NCI-H146 treated with DMSO at 0.1 percent for 48 hours (cell line): ENCODE data around the gene PGF.
"Not testable (repeated sequence)": the region's sequence is repeated elsewhere in the genome, so short reads cannot be mapped to it uniquely, and the experiment has no call there.

Experiments
- DNase-seq: peaks from one replicate; lab custom pipeline; 2025; ENCODE audit not compliant: unreplicated experiment; lab: John Stamatoyannopoulos, UW

The PGF gene

DNA sequence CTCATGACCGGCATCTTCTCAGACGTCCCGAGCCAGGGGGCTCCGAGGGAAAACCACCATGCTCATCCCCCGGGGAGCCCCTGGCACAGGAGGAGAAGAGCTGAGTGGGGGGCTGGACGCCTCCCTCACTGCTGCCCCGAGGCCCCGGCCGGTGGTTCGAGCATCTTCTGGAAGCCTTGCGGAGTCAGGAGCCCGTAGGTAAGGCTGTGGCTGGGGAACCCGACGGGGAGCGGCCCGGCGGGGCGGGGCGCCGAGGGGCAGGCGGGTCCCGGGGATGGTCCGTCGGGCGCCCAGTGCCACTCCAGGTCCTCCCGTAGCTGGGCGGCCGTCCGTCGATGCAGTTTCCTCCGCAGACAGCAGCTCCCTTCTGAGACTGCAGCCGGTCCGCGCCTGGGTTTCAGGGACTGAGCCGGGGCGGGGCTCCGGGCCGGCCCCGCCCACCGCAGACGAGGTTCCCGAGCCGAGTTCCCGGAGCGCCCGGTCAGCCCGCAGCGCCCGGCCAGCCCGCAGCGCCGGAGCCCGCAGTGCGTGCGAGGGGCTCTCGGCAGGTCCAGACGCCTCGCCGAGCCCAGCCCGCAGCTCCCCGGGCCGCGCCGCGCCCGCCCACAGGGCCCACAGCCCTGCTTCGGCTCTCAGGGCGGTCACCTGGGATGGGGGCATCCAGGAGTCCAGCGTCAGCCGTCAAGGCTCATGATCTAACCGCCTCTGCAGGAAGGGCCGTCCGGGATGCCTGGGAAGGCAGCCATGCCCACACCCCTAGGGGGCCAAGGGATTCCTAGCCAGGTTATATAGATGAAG is at the start of gene PGF:
PGF (minus strand) TSS at position 369 of the 798 bp plus-strand sequence; CDS start at position 14, 355 bp downstream.
- peak; percentile 3 for DNase-seq

DNA sequence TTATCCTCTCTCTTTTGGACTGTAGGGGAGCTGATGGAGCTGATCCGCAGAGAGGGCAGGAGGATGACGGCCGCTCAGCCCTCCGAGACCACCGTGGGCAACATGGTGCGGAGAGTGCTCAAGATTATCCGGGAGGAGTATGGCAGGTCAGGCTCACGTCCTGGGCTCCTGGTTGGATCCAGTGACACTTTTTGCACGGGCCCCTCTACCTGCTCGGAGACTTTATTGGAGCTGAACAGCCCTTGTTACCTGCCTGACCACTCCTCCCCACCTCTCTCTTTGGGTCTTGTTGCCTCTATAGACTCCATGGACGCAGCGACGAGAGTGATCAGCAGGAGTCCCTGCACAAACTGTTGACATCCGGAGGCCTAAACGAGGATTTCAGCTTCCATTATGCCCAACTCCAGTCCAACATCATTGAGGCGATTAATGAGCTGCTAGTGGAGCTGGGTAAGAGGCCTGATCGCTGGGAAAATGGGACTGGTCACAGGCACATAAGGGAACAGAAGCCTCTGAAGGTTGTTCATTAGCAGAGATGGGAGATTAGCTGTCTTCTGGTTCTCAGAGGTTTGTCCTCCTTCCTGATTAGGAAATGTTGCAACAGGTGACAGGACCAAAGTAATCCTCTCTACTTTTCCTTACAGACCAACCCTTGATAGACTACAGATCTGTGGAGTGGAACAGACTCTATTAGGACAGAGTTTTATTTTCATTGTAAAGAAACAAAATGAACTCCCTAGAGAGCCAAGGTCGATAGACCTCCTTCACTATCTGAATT is 48.0 kb upstream of the PGF start:
- DNase-seq = no peak

DNA sequence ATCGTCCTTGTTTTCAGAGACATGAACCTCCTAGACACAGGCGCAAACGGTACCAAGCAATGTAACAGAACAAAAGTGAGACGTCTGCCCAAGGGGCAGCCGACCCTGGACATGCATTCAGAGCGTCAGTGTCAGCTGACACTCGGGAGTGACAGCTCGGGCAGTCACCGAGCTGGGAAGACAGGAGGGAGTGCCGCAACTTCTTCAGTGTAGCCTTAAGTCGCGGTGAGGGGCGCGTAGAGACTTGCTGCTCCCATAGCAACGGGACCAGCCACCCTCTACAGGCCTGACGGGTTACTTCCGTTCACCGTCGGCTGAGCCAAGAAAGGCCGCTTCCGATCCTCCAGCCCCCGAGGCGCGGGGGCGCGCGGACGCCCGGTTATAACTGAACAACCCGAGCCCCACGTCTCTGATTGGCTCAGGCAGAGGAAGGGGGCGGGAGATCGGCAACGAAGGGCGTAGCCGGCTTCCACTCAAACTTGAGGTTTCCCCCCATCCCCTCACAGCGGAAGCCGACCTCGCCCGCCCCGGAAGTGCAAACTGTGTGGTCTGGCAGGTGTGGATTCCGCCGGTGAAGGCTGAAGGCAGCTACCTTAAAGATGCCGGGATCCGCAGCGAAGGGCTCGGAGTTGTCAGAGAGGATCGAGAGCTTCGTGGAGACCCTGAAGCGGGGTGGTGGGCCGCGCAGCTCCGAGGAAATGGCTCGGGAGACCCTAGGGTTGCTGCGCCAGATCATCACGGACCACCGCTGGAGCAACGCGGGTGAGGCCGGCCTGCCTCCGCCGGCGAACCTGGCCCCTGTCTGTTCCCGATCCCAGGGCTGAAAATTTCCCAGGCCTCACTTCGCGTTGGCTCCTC is 47.2 kb upstream of the PGF start, which contains the start of gene EIF2B2:
EIF2B2 (plus strand) TSS at position 530 of the 858 bp plus-strand sequence; CDS start at position 600, 70 bp downstream.
- DNase-seq = peak; percentile 76

- no peak for DNase-seq
Measured at GRCh38 chr14:75001899-75002298, 46.5 kb upstream of the PGF start.

- DNase-seq = no peak
Measured at GRCh38 chr14:75001261-75001660, 45.9 kb upstream of the PGF start.

DNA sequence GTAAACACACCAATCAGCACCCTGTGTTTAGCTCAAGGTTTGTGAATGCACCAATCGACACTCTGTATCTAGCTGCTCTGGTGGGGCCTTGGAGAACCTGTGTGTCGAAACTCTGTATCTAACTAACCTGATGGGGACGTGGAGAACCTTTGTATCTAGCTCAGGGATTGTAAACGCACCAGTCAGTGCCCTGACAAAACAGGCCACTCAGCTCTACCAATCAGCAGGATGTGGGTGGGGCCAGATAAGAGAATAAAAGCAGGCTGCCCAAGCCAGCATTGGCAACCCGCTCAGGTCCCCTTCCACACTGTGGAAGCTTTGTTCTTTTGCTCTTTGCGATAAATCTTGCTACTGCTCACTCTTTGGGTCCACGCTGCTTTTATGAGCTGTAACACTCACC is 40.4 kb upstream of the PGF start:
- DNase-seq = not testable (repeated sequence)

- DNase-seq = not testable (repeated sequence)
Measured at GRCh38 chr14:74994182-74994581, 38.8 kb upstream of the PGF start.

- no peak for DNase-seq
Measured at GRCh38 chr14:74988993-74989392, 33.6 kb upstream of the PGF start.

- DNase-seq = no peak
Measured at GRCh38 chr14:74988131-74988530, 32.7 kb upstream of the PGF start.

- no peak for DNase-seq
Measured at GRCh38 chr14:74985806-74986205, 30.4 kb upstream of the PGF start.

DNA sequence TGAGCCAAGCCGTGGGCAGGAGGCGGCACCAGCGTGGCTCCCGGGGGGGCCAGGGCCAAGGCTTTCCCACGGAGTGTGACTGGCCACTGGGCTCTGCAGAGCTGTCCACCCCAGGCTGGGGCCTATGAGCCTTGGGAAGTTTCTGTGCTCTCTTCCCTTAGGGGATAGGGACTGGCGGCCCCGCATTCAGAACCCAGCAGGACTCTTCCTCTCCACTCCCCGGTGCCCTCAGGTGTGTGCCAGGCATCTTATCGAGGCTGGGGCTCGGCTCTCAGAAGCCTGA is 29.6 kb upstream of the PGF start:
- DNase-seq = no peak

- no peak for DNase-seq
Measured at GRCh38 chr14:74984236-74985027, 29.0 kb upstream of the PGF start.

- DNase-seq = no peak
Measured at GRCh38 chr14:74983343-74983742, 27.9 kb upstream of the PGF start.

DNA sequence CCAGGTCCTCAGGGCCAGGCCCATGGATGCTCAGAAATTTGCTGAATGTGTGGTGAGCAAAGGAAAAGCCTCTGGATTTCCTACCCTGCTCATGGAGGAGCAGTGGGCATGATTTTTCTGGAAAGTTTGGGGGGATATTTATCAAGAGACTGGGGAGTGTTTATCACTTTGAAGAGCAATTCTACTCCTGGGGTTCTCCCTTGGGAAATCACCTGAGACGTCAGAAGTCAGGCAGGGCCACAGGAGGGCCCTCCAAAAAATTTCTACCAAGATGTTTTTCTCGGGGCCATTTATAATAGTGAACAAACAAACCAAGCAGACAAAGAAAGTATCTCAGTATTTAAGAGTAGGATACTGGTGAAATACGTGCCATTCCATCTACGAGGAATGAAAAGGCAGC is 27.3 kb upstream of the PGF start:
- no peak for DNase-seq

DNA sequence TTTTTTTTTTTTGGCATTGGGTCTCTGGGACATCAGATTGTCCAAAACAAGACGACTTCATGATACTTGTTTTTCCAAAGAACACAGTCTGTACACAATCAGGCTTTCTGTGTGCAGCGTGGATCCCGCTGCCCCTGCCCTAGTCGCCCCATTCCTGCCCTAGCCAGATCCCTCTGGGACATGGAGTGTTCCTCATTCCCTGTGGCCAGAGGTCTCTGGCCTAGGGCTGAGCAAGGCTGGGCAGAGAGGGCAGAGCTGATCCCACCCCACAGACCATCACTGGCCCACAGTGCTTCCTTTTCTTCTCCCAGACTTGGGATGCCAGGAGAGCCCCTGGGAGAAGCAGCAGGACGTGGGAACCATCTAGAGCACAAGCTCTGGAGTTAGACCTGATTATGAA is 26.4 kb upstream of the PGF start:
- DNase-seq = no peak

DNA sequence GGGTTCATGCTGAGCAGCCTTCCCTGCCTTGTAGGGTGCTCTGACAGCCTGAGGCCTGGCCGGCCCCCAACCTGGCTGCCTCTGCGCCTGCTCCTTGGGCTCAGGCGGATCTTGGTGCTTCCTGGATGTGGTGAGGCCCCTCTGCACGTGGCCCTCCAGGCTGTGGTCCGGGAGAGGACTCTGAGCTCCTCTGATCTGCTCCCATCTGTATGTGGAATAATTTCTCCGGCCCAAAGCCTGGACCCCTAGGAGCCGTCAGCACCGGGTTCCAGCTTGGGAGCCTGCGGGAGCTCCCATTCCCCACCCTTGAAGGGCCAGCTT is 26.0 kb upstream of the PGF start:
- DNase-seq = no peak

DNA sequence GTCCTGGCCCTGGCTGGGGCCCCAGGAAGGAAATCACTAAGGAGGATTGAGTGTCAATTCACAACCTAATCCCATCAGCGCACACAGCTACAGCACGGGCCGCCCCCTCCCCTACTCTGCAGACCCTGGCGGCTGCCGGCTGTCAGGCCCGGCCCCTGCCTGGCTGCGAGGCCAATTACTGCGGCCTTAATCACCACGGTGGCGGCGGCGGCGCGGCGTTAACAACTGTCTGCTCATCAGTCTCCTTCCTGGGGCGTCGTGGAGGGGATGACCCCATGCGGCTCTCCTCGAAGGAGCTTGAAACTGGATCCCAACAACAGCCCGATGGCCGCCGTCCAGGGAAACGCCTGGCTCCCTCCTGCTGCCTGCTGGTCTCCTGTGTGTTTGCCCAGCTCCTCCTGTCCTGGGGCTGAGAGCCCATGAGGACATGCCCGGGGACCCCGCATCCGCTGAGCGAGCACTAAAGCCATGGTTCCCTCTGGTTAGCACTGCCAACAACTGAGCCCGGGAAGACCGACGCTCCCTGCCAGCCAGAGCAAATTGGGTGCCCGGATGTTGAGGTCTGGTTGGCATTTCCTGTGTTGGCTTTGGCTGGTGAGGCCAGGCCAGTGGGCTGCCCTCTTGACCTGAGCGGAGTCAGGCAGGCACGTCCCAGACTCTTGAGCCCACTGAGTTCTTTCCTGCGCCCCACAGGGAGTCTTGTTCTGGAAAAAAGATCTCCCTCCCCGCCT is 25.5 kb upstream of the PGF start:
- peak; percentile 12 for DNase-seq

DNA sequence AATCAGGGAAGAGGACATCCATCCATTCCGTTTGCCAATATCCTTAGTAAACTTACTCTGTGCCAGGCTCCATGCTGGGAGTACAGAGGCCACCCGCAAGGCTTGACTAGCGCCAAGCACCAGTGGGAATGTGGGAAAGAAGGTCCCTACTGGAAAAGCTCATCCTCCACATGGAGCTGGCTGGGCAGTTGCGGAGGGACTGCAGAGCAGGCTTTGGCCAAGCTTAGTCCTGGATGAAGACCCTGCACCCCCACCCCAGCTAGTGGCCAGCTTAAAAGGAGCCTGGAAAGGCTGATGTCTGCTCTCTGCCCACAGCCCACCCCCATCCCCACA is 25.0 kb upstream of the PGF start:
- no peak for DNase-seq

GRCh38 chr14:74979442-74980397 is 24.3 kb upstream of the PGF start:
- DNase-seq = peak; percentile 43
